Middle frontal gyrus (tissue), 1 donor: ENCODE data around the gene CFAP54.
"Not testable (repeated sequence)": the region's sequence is repeated elsewhere in the genome, so short reads cannot be mapped to it uniquely, and the experiment has no call there.

Experiments used
- DNase-seq: peaks from one replicate; pipeline ENCODE4 v3.0.0-alpha.2; 2015; ENCODE audit warnings: low spot score; ENCODE audit errors: extremely low spot score

CFAP54 gene

DNA sequence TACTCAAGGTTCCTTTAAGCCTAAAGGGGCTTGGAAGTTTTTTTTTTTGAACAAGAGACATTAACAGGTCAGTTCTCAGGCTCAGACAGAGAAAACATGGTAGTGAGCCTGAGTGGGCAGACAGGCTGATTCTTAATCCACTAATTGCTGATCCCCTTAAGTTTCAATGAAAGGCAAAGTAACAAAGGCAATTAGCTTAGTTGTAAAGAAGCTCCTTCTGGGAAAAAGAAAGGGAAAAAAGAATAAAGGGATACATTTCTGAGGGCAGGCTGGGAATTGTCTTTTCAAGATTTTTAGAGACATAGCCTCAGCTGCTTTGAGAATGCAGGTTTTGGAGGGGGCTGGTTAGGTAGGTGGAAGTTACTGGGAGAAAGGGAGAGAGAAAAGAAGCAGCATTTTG lies 133.8 kb downstream of the CFAP54 start:
- no peak for DNase-seq

DNA sequence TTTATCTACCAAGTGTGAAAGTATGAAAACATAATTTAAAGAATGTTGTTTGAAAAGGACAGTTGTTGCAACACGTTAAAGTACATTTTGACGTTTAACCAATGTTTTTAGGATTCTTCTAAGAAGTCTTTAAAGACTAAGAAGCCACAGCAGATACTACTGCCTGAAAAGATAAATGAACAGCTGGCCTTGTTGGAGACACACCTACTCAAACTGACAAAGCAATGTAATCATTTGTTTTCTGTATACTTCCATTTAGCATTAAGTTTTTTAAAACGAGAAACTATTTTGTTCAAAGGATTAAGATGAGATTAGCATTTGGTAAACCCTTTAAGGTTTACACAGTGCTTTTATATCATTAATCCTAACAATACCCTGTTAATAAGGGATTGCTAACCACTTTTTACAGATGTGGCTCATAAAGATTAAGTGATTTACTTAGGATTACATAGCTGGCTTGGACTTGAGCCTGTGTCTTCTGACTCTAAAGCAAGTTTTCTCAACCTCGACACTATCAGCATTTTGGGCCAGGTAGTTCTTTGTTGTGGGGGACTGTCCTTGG lies 134.4 kb downstream of the CFAP54 start:
- DNase-seq: no peak

DNA sequence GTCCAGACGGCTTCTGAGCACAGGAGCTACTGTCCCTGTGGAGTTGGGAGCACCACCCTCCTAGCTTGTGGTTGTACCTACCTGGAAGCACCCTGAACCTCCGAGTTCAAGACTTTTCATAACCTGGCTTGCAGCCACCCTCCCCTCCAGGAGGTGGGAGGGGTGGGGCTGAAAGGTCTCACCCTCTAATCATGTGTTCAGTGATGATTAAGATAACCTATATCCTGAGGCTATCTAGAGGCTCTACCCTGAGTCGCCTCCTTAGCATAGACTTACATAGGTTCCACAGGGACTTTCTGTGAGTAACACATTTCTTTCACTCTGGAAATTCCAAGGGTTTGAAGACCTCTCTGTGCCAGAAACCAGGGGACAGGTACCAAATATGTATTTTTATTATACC lies 146.5 kb downstream of the CFAP54 start:
- no peak for DNase-seq

DNA sequence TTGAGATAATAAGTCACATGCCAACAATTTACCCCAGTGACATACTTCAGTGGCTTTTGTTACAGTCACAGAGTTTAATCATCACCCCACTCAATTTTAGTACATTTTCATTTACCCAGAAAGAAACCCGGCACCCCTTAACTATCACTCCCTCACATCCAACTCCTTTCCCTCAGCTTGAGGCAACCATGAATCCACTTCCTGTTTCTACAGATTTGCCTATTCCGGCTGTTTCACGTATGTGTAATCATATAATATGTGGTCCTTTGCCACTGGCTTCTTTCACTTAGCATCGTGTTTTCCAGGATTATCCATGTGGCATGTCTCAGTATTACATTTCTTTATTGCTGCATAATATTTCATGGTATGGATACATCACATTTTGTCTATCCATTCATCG lies 147.5 kb downstream of the CFAP54 start:
- DNase-seq: no peak

DNA sequence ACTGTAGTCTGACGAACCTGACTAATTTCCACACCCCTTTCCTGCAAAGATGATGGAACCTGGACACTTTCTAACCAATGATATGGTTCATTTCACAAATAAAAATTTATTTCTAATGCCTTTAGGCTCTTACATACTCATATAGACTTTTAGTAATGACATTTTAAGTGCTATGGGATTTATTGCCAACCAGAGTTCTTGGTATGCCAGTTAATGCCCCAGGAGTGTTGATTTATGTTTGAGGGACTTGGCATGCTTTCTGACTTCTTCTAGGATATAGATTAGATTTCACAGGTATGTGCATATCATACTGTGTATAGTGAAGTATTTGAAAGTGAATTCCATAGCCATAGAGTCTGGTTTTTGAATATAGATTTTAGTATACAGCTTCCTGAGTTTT lies 159.5 kb downstream of the CFAP54 start:
- no peak for DNase-seq

DNA sequence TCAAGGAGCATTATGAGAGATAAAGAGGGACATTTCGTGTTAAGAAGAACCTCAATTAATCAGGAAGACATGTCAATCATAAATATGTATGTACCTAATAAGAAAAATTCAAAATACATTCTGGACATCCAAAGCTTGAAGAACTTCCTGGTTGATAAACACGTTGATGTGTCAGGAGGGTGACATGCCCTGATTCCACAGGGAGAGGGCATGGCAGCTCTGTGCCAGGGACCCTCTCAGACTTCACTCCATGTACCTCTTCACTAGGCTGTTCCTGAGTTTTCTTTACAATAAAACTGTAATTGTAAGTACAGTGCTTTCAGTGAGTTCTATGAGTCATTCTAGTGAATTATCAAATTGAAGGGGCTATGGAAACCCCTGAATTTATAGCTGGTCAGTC lies 163.5 kb downstream of the CFAP54 start:
- no peak for DNase-seq

DNA sequence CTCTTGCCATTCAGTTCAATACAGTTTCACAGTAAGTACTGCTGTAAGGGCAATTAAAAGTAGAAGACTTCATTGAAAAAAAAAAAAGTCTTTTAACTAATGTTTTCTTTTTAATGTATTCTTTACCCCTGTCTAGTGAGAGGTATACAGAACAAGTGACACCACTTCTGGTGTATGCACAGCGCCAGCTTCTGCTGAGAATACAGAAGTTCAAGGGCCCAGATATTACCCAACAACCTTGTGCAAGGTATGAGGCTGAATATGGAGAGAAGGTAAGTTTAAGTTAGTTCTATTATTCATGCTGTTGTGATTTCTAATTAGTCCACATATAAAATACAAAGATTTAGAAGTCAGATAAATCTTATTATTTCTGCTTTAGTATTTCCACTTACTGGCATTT lies 168.7 kb downstream of the CFAP54 start:
- DNase-seq: no peak

DNA sequence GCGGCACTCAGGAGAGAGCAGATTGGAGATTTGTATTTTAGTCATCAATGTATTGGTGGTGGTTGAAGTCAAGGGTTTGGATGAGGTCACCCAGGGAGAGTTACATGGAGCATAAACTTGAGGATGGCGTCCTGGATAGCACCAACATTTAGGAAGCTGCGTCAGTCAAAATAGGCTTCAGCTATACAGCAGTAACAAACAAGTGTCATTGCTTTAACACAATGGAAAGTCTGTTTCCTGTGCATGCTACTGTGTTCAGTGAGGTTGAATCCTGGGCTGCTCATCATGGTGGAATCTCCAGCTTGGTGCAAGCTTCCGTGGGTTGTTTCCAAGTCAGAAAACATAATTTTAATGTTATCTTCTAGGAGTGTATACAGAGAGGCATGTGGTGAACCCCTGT lies 180.4 kb downstream of the CFAP54 start:
- no peak for DNase-seq

DNA sequence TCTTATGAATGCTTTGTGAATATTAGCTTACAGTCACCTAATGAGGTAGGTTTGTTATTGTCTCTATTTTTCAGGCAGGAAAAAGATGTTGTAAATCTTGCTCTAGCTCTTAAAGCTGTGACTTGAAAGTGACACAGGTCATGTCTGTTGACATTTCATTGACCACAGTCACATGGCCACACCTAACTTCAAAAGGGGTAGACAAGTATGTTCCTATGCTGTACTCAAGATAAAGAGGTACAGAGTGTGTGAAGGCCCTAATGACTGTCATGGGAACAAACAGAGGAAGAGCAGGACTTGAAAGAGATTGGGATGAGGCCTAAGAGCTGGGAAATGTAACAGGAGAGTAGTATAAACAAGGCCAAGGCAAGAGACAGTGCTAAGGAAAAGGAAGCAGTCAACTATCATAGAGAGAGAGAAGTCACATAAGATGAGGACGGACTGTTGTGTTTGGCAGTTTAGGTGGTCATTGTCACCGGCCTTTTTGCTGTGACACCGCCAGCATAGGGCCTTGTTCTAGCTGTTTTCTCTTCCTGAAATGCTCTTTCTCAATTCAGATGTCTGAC lies 181.0 kb downstream of the CFAP54 start:
- no peak for DNase-seq

DNA sequence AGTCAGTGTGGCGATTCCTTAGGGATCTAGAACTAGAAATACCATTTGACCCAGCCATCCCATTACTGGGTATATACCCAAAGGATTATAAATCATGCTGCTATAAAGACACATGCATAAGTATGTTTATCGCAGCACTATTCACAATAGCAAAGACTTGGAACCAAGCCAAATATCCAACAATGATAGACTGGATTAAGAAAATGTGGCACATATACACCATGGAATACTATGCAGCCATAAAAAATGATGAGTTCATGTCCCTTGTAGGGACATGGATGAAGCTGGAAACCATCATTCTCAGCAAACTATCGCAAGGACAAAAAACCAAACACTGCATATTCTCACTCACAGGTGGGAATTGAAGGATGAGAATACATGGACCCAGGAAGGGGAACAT lies 186.1 kb downstream of the CFAP54 start:
- DNase-seq: not testable (repeated sequence)

DNA sequence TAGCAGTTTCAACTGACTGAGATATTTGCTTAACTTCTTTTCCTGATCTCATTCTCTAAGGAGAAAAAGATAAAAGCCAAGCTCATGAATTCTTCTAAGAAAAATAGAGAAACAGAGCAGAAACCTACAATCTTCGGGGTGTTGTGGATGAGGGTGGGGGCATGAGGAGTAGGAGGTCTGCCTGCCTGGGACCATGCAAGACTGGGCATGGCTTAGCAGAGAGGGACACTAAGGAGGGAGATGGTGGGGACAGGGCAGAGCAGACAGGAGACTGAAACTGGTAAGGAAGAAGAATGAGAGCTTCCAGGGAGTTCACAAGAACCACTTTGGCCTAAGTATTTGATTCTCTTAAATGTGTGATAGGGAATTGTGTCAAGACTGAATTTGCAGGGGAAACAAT lies 188.0 kb downstream of the CFAP54 start:
- DNase-seq: no peak

DNA sequence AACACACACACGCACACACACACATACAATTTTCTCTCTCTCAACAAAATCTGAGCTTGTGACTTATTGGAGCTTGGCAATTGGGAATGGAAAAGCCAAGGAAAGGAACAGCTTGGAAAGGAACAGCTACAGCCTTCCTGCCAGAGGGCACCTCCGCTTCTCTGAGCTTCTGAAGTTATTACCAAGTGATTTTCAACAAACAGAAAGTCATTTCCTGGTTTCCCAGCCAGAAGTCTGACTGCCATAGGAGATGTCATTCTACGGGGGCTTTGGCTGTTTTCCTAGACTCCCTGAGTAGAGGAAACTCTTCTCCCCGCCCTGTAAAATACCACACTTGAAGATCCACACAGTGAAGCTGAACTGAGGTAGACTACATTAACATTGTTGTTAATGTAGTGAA lies 198.3 kb downstream of the CFAP54 start:
- no peak for DNase-seq

DNA sequence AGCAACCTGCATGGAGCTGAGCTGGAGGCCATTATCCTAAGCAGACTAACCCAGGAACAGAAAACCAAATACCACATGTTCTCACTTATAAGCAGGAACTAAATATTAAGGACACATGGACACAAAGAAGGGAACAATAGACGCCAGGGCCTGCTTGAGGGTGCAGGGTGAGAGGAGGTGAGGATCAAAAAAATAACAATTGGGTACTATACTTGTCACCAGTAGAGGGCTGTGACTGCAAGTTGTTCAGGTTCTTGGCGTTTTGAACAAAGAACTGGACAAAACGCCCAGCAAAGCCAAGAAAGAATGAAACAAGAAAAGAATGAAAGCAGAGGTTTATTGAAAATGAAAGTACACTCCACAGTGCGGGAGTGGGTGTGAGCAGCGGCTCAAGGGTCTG lies 209.1 kb downstream of the CFAP54 start:
- DNase-seq: no peak

DNA sequence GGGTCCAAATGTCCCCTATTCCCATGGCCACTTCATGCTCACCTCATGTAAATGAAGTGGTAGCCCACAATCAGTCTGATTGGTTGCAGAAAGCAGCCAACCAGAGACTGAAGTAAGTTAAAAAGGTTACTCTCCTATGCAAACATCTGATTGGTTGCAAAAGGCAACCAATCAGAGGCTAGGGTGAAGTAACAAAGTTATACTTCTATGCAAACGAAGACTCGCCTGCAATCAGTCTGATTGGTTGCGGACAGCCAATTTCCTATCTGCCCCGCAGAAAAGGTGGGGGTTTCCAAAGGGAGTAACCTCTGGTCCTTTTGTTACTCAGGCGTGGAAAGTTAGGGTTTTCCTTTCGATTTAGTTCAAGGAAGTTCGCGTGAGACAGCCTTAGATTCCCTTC lies 209.6 kb downstream of the CFAP54 start:
- DNase-seq: no peak

DNA sequence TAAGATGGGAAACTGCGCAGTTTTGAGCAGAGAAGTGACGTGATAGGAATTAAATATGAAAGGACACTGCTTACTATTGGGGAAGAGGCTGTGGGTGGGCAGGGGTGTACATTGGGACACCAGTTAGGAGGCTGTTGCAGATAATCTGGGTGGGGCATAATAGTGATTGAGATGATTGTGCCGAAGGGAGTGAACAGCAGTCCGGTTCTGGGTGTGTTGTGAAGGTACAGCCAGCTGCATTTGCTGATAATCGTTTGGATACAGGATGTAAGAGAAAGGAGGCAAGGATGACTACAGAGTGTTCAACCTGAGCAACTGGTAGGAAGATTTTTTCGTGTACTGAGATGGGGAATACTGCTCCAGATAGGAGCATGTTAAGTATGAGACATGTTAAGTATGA lies 212.5 kb downstream of the CFAP54 start:
- DNase-seq: no peak

DNA sequence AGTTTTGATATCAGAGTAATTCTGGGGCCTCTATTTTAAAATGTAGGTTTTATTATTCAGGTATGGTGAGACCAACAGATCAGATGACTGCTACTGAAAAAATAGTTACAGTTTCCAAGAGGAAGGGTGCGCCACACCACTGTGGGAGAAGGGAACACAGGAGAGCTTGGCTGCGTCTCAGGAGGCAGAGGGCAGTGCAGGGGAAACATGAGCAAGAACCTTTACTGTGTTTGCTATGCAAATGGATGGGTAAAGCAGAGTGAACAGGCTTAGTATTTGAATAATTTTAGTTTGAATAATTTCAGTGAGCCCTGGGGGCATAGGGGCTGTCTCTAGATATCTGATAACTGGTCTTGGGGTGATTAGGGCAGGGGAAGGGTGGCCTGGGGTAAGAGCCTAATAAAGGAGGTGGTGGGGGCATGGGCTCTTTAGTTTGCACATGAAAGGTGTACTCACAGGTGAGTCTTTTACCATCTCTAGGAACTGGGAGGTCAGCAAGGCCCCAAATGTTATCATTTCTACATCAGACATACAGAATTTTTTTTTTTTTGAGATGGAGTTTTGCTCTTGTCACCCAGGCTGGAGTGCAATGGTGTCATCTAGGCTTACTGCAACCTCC lies 220.9 kb downstream of the CFAP54 start:
- no peak for DNase-seq

DNA sequence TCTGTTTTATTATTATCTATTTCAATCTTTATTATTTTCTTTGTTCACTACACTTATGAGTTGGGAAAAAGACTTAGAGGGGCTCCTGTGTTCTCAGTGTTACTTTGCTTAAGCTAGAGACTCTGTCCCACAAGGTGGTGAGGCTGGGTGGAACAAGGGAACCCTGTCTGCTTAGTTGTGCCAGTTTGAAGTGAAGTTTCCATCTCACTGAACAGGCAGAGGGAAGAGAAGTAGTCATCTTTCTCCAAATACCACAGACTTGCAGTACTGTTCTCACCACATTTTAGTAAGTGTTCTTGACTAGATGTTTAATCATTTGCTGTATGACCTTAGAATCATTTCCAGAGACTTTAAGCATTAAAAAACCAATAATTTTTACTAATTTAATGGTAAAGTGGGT lies 222.0 kb downstream of the CFAP54 start:
- DNase-seq: no peak

DNA sequence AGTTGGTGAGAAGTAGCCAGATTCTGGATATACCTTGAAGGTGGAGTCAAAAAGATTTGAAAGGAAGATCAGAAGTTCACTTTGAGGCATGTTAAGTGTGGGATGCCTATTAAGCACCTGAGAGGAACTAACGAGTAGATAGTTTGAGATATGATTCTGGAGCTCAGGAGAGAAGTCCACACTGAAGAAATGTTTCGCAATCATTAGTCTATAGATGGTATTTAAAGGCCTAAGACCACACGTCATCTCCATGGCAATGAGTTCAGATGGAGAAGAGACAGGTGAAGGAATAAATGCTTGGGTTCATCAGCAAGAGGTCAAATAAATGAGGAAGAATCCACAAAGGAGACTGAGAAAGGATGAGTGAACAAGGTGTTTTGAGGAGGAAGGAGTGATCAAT lies 224.8 kb downstream of the CFAP54 start:
- no peak for DNase-seq

DNA sequence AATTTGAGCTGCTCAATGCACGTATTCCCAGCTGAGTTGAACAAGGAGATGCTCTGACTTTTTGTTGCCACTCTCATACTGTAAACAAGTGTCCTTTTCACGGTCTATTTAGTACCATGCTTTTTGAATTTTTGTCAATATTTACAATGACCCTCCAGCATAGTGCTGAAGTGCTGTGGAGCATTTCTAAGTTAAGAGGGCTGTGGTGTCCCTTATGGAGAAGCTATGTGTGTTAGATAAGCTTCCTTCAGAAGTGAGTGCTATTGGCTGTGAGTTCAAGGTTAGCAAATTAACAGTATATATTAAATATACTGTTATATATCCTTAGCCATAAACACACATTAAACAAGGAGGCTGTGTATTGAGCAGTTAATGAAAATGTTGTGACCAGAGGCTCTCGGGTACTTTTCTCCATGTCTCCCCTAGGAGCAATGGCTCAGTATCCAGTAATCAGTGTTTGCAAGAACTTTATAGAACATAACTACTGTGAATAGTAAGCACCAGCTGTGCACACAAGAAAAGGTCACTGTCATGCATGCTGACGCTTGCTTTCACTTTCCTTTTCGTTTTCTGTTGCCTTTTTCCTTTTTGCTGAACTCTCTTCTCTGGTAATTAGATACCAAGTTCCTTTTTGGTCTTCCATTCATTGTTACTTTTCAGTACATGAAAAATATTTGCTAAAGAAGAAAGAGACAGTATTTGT lies 230.4 kb downstream of the CFAP54 start:
- no peak for DNase-seq

DNA sequence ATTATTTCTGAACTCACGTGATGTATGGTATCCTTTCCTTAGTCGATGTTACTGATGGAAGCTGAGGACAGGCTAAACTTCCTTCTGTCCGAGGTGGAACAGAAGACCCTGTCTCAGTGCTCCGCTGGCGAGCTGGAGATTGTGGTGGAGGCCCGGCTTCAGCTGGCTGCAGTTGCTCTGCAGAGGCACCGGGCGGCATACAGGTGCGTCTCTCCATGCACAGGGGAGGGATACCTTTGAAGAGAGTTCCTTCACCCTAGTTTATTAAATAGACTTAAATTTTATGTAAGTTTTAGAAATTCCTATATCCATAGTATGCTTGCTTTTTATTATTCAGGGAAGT lies 231.0 kb downstream of the CFAP54 start:
- DNase-seq: no peak

DNA sequence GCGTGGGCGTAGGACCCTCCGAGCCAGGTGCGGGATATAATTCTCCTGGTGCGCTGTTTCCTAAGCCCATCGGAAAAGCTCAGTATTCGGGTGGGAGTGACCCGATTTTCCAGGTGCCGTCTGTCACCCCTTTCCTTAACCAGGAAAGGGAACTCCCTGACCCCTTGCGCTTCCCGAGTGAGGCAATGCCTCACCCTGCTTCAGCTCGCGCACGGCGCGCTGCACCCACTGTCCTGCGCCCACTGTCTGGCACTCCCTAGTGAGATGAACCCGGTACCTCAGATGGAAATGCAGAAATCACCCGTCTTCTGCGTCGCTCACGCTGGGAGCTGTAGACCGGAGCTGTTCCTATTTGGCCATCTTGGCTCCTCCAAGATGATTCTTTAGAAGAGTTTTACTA lies 240.1 kb downstream of the CFAP54 start:
- not testable (repeated sequence) for DNase-seq

DNA sequence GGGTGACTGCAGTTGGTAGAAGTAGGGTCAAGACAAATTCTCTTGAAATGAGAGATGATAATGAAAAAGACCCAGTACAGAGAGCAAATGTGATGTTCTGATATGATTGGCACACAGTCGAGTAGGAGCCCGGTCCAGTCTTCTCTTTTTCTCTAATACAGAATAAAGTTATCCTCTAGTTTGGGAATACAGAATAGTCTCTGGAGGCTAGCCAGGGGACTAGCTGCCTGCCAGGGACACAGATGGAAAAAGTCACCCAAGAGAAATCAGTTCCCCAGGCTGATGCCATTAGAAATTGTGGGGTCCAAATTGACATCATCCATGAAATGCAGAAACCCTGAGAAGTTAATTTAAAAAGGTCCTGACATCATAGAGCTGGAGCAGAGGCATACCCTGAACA lies 240.5 kb downstream of the CFAP54 start:
- DNase-seq: no peak

DNA sequence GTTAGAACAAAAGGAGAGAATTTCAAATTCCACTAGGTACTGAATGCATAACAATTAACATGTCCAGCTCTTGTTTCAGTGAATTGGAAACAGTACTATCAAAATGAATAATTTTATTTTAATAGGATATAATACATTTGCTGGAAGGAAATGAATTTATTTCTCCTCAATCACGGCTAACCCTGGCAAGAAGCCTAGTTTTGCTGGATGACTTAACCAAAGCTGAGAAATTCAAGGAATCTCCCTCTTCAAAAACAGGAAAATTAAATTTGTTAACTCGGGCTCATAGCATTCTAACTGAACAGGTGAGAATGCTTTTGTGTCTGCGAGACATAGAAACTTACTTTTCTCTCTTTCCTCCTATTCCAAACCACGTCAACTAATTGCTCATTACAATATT lies 254.2 kb downstream of the CFAP54 start:
- DNase-seq: no peak
